Stimulated activated naive B cell treated with anti-CD40 and anti-IgM and Interleukin-4, amounts not matched to agents 10 μg/mL and 1 μg/mL and 100 μg/mL, for 72 hours (primary cell): ENCODE results near the gene CALHM3.
"Not testable (repeated sequence)": the region's sequence is repeated elsewhere in the genome, so short reads cannot be mapped to it uniquely, and the experiment has no call there.

ENCODE experiments used
- ATAC-seq, 2 donors: fragments of 150-1000 bp; cut with Tn5 transposase; replicated peaks; 2 replicates each; pipeline ENCODE4 v1.10.0; 2021; ENCODE audit warnings: moderate library complexity in 1 of 2
- DNase-seq: peaks from one replicate; pipeline ENCODE4 v3.0.0; 2021
- H3K27ac Mint-ChIP-seq: one replicate; pipeline ENCODE4 v1.8.0; 2022; ENCODE audit warnings: mild to moderate bottlenecking, mixed read lengths
- H3K27me3 Mint-ChIP-seq, 2 donors: one replicate each; pipeline ENCODE4 v1.8.0; 2022; ENCODE audit warnings: mixed read lengths in 2 of 2
- H3K36me3 Mint-ChIP-seq, 2 donors: one replicate each; pipeline ENCODE4 v1.8.0; 2022; ENCODE audit warnings: mixed read lengths in 2 of 2, mild to moderate bottlenecking in 1 of 2
- H3K4me1 Mint-ChIP-seq, 2 donors: one replicate each; pipeline ENCODE4 v1.8.0; 2022; ENCODE audit warnings: mixed read lengths in 2 of 2, mild to moderate bottlenecking in 1 of 2
- H3K4me3 Mint-ChIP-seq, 2 donors: one replicate each; pipeline ENCODE4 v1.8.0; 2022; ENCODE audit warnings: mild to moderate bottlenecking in 2 of 2, mixed read lengths in 2 of 2, moderate library complexity in 1 of 2
- H3K9me3 Mint-ChIP-seq, 2 donors: one replicate each; pipeline ENCODE4 v1.8.0; 2022; ENCODE audit warnings: mixed read lengths in 2 of 2, mild to moderate bottlenecking in 1 of 2

The CALHM3 gene

DNA sequence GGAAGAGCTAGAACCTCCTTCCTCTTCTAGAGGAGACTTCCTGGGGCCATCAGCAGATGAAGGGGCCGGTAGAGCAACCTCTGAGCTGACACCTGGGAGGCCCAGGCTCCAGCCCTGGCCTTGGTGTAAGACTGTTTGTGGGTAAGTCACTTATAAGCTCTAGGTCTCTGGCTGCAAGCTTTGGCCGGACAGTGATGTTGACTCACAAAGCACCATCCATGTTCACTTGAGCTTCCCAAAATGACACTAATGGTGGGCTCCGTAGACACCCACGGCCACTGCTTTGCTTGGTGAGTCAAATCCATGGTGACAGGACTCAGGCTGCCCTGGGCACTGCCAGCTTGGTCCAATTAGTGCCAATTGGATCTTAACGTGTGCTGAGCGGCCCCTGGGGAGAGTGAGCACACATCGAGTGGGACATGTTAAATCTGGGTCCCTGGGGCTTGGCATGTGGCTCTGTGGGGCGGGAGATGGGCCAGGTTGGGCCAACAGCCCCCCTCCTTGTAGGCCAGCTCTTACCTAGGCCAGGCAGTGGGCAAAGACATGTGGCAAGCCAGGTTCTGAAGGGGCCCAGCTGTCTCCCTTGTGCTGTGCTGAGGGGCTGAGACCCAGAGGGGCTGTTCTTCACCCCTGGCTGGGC is 31.1 kb upstream of the CALHM3 start:
- no peak overlapping the region for H3K4me3 Mint-ChIP-seq
- no peak overlapping the region for H3K27ac Mint-ChIP-seq
- H3K4me1 Mint-ChIP-seq, result peaks cover under 1 to 2% of the 10 kb centered on the region in 2 donors
- no peak for DNase-seq
- ATAC-seq, result no peak
- no peaks in the 10 kb centered on the region for H3K36me3 Mint-ChIP-seq
- H3K9me3 Mint-ChIP-seq, result no peaks in the 10 kb centered on the region
- H3K27me3 Mint-ChIP-seq, result peaks cover 25 to 42% of the 10 kb centered on the region in 2 donors

DNA sequence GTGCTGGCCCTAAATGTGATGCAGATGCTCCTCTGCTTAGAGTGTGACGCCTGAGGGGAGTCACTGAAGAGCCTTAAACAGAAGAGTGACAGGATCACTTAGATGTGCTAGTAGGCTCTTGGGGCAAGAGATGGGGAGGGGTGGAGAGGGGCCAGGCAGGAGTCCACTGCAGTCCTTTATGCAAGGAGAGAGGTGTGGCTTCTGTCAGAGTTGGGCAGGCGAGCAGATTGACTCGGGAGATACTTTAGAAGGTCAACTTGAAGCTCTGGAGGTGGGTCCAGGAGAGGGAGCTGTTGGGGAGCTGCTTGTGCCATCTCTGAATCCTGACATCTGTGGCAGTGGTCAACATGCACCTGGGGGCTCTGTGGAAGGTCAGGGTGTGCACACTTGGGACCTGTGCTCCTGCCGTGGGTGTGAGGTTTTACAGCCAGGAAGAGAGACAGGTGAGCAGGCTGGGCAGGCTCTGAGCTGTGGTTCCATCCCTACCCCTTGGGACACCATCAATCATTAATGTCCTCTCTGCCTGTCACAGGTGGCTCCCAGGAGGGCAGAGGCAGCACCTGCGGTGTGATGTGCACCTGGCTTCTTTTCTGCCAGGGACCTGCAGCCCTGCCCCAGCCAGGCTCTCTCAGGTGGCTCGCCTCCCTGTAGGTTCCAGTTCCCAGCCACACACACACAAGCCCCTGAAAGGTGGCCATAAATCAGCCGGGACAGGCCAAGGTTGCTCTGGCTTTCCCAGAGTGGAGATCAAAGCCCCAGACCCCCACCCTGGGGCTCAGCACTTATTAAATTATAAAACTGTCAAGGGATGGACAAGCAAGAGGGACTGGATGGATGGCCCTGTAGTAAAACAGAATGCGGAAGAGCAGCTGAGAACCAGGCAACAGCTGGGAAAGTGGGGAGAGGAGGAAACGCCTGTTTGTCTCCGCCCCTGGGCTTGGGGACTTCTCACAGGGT is 28.5 kb upstream of the CALHM3 start:
- Mint-ChIP-seq H3K4me1 (peaks cover 6 to 7% of the 10 kb centered on the region in 2 donors), H3K4me3 (no peak overlapping the region), H3K27ac (no peak overlapping the region), H3K9me3 (no peaks in the 10 kb centered on the region), H3K27me3 (peaks cover 41 to 58% of the 10 kb centered on the region in 2 donors), H3K36me3 (no peaks in the 10 kb centered on the region)
- DNase-seq (no peak), ATAC-seq (no peak)

DNA sequence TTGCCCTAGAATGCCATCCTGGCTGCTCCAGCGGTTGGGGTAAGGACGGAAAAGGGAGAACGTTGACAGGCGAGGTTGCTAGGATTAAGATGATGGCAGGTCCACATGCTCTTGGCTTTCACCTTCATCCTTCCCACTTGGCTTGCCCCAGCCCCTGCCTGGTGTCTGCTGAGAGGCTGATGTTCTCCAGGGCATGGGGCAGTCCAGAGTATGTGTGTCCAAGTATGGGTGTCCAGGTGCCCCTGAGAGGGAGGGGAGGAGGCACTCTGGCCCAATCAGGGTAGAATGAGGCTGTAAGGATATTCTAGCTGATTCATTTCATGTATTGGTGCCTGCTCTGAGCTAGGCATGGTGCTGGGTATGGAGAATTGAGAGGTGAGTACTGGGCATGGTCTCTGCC is 27.0 kb upstream of the CALHM3 start:
- ATAC-seq, result no peak
- H3K27ac Mint-ChIP-seq, result no peak overlapping the region
- peaks cover 43 to 57% of the 10 kb centered on the region in 2 donors for H3K27me3 Mint-ChIP-seq

DNA sequence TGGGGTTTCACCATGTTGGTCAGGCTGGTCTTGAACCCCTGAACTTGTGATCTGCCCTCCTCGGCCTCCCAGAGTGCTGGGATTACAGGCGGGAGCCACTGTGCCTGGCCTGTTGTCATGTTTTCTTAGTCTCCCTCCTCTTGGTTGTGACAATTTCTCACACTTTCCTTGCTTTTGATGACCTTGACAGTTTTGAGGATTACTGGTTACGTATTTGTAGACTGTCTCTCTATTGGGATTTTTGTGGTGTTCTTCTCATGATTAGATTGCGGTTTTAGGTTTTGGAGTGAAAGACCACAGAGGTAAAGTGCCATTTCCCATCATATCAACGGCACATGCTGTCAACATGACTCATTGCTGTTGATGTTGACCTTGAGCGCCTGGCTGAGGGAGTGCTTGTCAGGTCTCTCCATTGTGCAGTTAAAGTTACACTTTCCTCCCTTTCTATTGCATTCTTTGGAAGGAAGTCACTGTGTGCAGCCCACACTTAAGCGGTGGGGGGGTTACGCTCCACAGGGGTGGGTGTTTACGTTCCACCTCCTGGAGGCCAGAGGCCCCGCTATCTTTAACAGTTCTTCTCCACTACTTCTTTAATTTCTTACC is 25.2 kb upstream of the CALHM3 start:
- Mint-ChIP-seq H3K27me3 (peaks cover 55 to 66% of the 10 kb centered on the region in 2 donors), H3K27ac (no peak overlapping the region), H3K9me3 (no peaks in the 10 kb centered on the region), H3K4me3 (no peak overlapping the region), H3K36me3 (no peaks in the 10 kb centered on the region), H3K4me1 (peaks cover 6 to 7% of the 10 kb centered on the region in 2 donors)
- ATAC-seq (peak; percentile 73 to 75), DNase-seq (no peak)

More for the DNA sequence above, 27.0 kb upstream of the CALHM3 start:
- H3K9me3 Mint-ChIP-seq, result no peaks in the 10 kb centered on the region
- H3K4me1 Mint-ChIP-seq, result peaks cover 6 to 7% of the 10 kb centered on the region in 2 donors
- no peaks in the 10 kb centered on the region for H3K36me3 Mint-ChIP-seq
- no peak for DNase-seq
- H3K4me3 Mint-ChIP-seq, result no peak overlapping the region

DNA sequence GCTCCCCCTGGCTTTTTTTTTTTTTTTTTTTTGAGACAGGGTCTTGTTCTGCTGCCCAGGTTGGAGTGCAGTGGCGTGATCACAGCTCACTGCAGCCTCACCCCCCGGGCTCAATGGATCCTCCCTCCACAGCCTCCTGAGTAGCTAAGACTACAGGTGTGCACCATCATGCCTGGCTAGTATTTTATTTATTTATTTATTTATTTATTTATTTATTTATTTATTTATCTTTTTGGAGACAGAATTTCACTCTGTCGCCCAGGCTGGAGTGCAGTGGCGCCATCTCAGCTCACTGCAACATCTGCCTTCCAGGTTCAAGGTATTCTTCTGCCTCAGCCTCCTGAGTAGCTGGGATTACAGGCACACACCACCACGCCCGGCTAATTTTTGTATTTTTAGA is 24.7 kb upstream of the CALHM3 start:
- not testable (repeated sequence) for DNase-seq, ATAC-seq, H3K36me3 Mint-ChIP-seq, H3K27ac Mint-ChIP-seq, H3K4me1 Mint-ChIP-seq, H3K4me3 Mint-ChIP-seq, H3K9me3 Mint-ChIP-seq
- H3K27me3 Mint-ChIP-seq, result peaks cover 57 to 71% of the 10 kb centered on the region in 2 donors

DNA sequence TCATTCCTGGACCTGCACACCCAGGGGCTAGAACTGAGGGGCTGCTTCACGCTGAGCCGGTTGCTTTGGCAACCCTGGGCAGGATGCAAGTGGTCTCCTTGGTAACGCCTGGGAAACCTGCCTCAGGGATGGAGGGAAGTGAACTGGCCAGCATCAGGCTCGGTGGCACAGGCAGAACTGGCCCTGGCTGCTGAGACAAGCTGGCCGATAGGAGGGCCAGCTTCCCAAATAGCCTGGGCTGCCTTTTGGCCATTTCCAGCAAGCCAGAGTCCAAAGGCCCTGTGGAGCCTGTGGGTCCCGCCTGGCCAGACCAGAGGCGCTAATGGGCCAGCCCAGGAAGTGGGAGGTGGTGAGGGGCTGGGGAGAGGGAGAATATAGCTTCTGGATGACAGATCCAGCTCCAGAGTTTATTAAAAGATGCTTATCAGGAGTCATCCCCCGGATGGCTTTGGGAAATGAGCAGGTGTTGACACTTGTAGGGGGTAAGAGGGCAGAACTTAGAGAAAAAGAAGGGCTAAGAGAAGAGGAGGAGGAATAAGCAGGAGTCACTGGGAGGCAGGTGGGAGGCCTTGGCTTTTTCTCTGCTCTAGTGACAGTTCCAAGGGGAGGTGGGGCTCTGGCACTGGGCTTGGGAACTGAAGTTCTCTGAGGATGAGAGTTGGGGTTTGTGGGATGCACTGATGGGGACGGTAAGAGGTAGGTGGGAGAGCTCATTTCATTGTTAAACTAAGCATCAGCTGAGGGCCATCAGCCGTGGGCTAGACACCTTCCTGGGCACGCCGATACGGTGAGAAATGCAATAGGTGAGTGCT is 24.0 kb upstream of the CALHM3 start:
- DNase-seq, result no peak
- Mint-ChIP-seq H3K9me3 (no peaks in the 10 kb centered on the region), H3K27ac (no peak overlapping the region), H3K4me3 (no peak overlapping the region), H3K36me3 (no peaks in the 10 kb centered on the region), H3K27me3 (peaks cover 61 to 70% of the 10 kb centered on the region in 2 donors), H3K4me1 (peaks cover 6 to 7% of the 10 kb centered on the region in 2 donors)
- ATAC-seq, result no peak

DNA sequence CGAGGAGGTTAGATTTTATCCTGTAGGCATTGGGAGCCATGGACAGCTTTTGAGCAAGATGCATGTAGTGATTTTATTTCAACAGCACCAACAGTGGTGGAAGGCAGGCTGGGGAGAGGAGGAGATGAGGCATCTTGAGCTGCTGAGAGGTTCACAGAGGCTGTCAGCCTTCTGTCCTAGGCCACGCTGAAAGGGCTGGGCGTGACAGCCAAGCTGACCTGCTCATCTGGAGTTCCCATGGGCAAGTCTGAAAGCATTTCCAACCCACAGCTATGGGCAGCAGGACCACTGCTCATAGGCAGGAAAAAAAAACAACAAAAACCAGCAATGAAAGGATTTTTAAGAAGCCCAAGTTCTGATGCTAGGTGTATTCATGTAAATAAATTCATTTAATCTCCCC is 22.1 kb upstream of the CALHM3 start:
- no peak overlapping the region for H3K27ac Mint-ChIP-seq
- no peak for ATAC-seq
- peaks cover 56 to 67% of the 10 kb centered on the region in 2 donors for H3K27me3 Mint-ChIP-seq
- peaks cover 6 to 7% of the 10 kb centered on the region in 2 donors for H3K4me1 Mint-ChIP-seq
- no peak for DNase-seq
- no peaks in the 10 kb centered on the region for H3K9me3 Mint-ChIP-seq
- H3K36me3 Mint-ChIP-seq, result no peaks in the 10 kb centered on the region
- no peak overlapping the region for H3K4me3 Mint-ChIP-seq

DNA sequence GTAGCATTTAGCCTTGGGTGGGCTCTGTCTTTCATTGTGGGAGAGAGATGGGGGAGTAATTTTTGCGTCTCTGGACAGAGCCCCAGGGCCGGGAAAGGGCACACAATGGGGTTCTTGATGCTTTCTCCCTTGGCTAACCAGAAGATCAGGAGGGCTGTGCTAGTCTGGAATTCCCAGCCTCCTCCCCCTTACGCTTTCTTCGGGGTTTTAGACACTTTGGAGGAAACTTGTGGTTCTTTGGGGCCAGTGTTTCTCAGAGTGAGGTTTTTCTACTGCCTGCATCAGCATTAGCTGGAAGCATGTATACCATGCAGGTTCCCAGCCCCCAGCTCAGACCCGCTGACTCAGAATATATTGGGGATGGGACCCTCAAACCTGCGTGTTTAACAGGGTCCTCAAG is 21.4 kb upstream of the CALHM3 start:
- peaks cover 52 to 67% of the 10 kb centered on the region in 2 donors for H3K27me3 Mint-ChIP-seq
- no peaks in the 10 kb centered on the region for H3K36me3 Mint-ChIP-seq
- no peaks in the 10 kb centered on the region for H3K9me3 Mint-ChIP-seq
- no peak overlapping the region for H3K4me3 Mint-ChIP-seq
- DNase-seq (no peak), ATAC-seq (no peak)
- no peak overlapping the region for H3K27ac Mint-ChIP-seq
- peaks cover 6 to 7% of the 10 kb centered on the region in 2 donors for H3K4me1 Mint-ChIP-seq

DNA sequence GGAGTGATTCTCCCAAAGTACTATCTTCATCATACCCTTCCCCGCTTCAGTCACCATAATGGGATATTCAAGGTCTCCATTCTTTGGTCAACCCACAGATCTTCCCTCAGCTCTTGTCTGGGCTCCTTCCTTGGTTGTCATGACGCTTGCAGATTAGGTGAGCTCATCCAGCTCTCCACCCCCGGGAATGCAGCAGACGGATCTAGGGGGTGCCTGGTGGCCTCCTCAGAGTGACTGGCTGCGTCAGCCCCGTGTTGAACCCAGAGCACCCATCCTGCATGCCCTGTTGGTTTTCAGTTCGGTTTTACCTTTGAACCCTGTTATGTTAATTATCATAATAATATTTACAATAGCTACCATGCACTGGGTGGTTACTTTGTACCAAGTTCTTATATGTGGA is 20.8 kb upstream of the CALHM3 start:
- Mint-ChIP-seq H3K9me3 (no peaks in the 10 kb centered on the region), H3K27me3 (peaks cover 57 to 71% of the 10 kb centered on the region in 2 donors), H3K27ac (no peak overlapping the region), H3K4me1 (peaks cover 6 to 7% of the 10 kb centered on the region in 2 donors), H3K4me3 (no peak overlapping the region), H3K36me3 (no peaks in the 10 kb centered on the region)
- ATAC-seq (no peak), DNase-seq (no peak)

DNA sequence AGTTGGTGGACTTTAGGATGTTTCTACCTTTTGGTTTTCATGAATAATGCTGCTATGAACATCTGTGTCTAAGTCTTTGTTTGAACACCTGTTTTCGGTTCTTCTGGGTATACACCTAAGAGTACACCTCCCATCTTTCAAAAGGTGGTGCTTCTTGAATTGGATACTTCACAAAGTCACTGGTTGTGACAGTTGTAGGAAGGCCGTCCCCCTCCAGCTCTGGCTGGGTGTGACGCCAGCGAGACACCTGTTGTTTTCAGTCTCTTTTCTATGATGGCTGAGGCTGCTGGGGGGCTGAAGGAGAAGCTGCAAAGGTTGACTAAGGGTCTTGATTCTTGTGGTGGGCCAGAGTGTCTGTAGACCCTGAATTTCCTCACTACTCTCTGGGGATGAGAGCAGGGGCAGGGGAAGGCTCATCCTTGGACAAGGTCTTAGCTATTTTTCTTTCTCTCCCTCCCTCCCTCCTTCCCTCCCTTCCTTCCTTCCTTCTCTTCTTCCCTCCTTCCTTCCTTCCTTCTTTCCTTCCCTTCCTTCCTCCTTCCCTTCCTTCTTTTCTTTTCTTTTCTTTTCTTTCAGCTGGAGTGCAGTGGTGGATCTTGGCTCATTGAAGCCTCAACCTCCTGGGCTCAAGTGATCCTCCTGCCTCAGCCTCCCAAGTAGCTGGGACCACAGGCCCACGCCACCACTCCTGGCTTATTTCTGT is 20.0 kb upstream of the CALHM3 start:
- ATAC-seq (no peak), DNase-seq (no peak)
- H3K9me3 Mint-ChIP-seq, result no peaks in the 10 kb centered on the region
- peaks cover 59 to 75% of the 10 kb centered on the region in 2 donors for H3K27me3 Mint-ChIP-seq
- no peak overlapping the region for H3K27ac Mint-ChIP-seq
- no peak overlapping the region for H3K4me3 Mint-ChIP-seq
- H3K4me1 Mint-ChIP-seq, result peaks cover 6 to 7% of the 10 kb centered on the region in 2 donors
- no peaks in the 10 kb centered on the region for H3K36me3 Mint-ChIP-seq

DNA sequence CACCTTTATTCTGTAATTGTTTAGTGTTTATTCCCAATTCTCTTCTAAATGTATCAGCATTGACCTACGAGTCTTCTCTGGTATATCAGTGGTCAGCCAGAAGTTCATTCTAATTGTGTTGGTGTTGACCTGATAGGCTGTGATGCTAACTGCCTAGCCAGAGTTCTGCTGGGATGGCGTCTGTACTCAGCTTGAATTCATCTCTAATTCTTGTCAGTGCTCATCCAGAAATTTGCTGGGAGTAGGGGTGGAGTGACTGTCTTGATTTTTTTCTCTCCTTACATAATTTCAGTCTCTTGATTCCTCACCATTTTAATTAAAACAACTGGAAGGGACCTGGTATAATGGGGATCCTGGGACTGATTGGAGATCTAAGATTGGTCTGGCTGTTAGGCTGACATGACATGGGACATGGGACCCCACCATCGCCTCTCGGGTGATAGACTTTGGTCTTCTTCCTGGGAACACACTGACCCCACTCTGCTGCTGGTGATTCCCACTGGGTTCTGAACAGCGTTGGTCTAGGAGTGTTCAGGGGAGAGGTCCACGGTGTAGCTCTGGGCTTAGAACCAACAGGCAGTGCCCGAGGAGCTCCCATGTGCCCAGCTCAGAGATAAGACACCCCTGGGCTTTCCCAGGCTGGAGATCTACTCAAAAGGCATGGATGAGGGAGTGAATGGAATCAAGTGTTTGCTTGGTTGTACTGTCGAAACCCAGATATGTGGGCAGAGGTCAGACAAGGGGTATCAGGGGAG is 18.3 kb upstream of the CALHM3 start:
- Mint-ChIP-seq H3K9me3 (no peaks in the 10 kb centered on the region), H3K27ac (no peak overlapping the region), H3K4me3 (no peak overlapping the region), H3K27me3 (peaks cover 56 to 75% of the 10 kb centered on the region in 2 donors), H3K36me3 (no peaks in the 10 kb centered on the region), H3K4me1 (peaks cover 11 to 16% of the 10 kb centered on the region in 2 donors)
- DNase-seq (no peak), ATAC-seq (no peak)

DNA sequence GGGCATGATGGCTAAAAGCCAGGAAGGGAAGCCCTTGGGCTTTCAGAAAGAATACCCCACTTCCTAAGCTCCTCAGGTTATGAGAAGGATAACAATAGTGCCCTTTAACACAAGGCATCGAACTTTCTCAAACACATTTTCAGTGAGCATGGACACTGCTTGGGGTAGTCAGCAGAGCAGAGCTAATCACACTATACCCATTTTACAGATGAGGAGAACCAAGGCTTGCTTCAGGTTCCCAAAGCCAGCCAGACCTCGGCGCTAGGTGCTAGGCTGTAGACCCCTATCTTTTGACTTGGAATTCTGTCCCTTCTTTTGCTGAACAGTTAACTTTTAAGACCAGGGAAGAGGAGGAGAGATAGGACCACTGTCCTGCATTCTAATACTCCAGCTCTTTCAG is 16.3 kb upstream of the CALHM3 start:
- no peaks in the 10 kb centered on the region for H3K36me3 Mint-ChIP-seq
- H3K9me3 Mint-ChIP-seq, result no peaks in the 10 kb centered on the region
- no peak overlapping the region for H3K4me3 Mint-ChIP-seq
- peaks cover 25 to 36% of the 10 kb centered on the region in 2 donors for H3K4me1 Mint-ChIP-seq
- no peak overlapping the region for H3K27ac Mint-ChIP-seq
- DNase-seq, result no peak
- no peak for ATAC-seq
- peaks cover 55 to 76% of the 10 kb centered on the region in 2 donors for H3K27me3 Mint-ChIP-seq
